ENCODE data around the gene C17orf67. TPM values are rescaled to one million over a fixed set of nuclear protein-coding genes. Genes with fewer than 3 reads are reported as not detected.

The C17orf67 gene
- total and polyA plus RNA-seq, 9 of the 15 experiments (the other 6 are each of a cell fraction or from before 2014, with no cell fraction given) = 0.07 to 1.7 (median 0.59) TPM

DNA sequence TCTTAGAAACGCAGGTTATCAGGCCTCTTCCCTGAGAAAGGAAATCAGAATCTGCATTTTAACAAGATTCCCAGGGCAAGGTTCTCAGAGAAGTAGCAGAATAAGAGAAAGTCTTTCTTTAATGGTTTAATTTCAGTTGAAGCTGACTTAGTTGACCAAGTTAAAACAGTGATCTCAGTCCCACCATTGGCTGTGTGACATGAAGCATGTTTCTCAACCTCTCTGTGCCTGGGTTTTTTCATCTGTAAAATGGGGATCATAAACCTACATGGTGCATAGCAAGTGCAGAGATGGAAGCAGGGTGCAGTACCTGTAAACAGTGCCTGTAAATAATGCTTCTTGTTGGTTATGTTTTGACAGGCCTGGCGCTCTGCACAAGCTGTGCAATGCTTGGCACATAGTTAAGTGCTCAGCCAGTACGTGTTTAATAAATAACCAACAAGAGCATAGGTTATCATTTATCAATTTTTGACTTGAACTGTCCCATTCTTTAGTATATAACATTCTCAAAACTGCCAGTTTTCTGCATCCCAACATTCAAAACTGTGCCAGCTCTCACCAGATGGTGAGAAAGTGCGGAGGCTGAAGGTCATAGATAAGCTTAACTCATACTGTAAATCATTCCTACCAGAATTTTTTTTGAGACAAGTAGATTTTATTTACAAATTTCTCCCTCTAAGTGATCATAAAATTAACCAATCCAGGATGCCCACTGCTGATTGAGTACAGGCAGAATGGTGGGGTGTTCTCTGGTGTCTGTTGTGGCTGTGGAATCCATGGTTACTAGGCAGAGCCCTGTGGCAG is 6.9 kb downstream of the C17orf67 start:
- Histone ChIP-seq H3K9ac (ENCODE audit: insufficient read depth in 1 of 2, low read depth in 2 of 2, low read length in 2 of 2) (no peak overlapping the region), H3K36me3 (ENCODE audit: control insufficient read depth, insufficient read depth, low read length) (peaks cover 4% of the 10 kb centered on the region; the same call in 2 of the 3 replicates), H3K4me2 (ENCODE audit: insufficient read depth, low read length) (no peak overlapping the region), H3K4me1 (replicated peaks in 1 of 2; ENCODE audit: control insufficient read depth in 2 of 2, insufficient read depth in 2 of 2, low read length in 2 of 2) (no peaks in the 10 kb centered on the region; a peak in 1 of 5 replicates), H3K27me3 (ENCODE audit: control insufficient read depth in 2 of 2, insufficient read depth in 2 of 2, low read length in 2 of 2) (no peaks in the 10 kb centered on the region), H3K27ac (ENCODE audit: extremely low read depth, low read depth, low read length) (no peak overlapping the region), H3K79me2 (ENCODE audit: control insufficient read depth, insufficient read depth, low read length) (no peaks in the 10 kb centered on the region), H4K20me1 (replicated peaks; ENCODE audit: control insufficient read depth, insufficient read depth, low read length) (no peaks in the 10 kb centered on the region), H2AFZ (ENCODE audit: low read depth, low read length) (no peak overlapping the region), H3K9me1 (ENCODE audit: control insufficient read depth, insufficient read depth, low read length) (no peaks in the 10 kb centered on the region), H3K9me3 (replicated peaks; ENCODE audit: control insufficient read depth, insufficient read depth, low read depth, low read length) (no peaks in the 10 kb centered on the region), H3K4me3 (no peak overlapping the region)
- no TSS peak for BruUV-seq (replicated peaks)
- WGBS (ENCODE audit: insufficient coverage, low coverage, missing lambda C conversion rate) = 35% methylated on average over 4 of the region's 4 CpGs
- intact Hi-C loops (cut with micrococcal nuclease) = loop anchor here (10.0 kb wide), 1 partner anchor 288 kb away; no protein-coding TSS in a partner anchor
- FAIRE-seq = no peak
- ChIA-PET POLR2A (interaction anchor here (0.6 to 1.8 kb wide), 2 partner anchors 10 to 1299 kb away, joined by 3 read pairs; no protein-coding TSS in a partner anchor), CTCF (ENCODE audit: low intra/inter-chr PET ratio) (no interaction called here)
- in situ Hi-C loops (cut with MboI) = no loop called here
- DNase-seq (ENCODE audit: extremely low read depth in 1 of 4, low spot score in 3 of 4) = no peak
- ATAC-seq = no peak
- TF ChIP-seq ESRRA (IDR thresholded peaks at IDR 0.05; ENCODE audit: borderline replicate concordance, low read depth) (no peak), ZFP36 (IDR thresholded peaks at IDR 0.05; ENCODE audit: low read depth, low read length, partially characterized antibody) (peak; percentile 83), KDM1A (IDR thresholded peaks at IDR 0.05) (peak; percentile 42 to 55; a peak in 3 of 4 replicates), TCF7 (IDR thresholded peaks at IDR 0.05; ENCODE audit: borderline replicate concordance) (no peak), NR2F6 (CRISPR knock-in tag; IDR thresholded peaks at IDR 0.05) (no peak), RBM25 (IDR thresholded peaks at IDR 0.05; ENCODE audit: low read depth, low read length, severe bottlenecking) (peak; percentile 87), FOXJ2 (tag; IDR thresholded peaks at IDR 0.05) (no peak), ZSCAN29 (IDR thresholded peaks at IDR 0.05) (no peak), SMARCE1 (IDR thresholded peaks at IDR 0.05) (no peak)
- TF ChIP-seq, protein P1, sequence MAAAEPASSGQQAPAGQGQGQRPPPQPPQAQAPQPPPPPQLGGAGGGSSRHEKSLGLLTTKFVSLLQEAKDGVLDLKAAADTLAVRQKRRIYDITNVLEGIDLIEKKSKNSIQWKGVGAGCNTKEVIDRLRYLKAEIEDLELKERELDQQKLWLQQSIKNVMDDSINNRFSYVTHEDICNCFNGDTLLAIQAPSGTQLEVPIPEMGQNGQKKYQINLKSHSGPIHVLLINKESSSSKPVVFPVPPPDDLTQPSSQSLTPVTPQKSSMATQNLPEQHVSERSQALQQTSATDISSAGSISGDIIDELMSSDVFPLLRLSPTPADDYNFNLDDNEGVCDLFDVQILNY (CRISPR knock-in tag; IDR thresholded peaks at IDR 0.05) = no peak
- TF ChIP-seq, protein P2, sequence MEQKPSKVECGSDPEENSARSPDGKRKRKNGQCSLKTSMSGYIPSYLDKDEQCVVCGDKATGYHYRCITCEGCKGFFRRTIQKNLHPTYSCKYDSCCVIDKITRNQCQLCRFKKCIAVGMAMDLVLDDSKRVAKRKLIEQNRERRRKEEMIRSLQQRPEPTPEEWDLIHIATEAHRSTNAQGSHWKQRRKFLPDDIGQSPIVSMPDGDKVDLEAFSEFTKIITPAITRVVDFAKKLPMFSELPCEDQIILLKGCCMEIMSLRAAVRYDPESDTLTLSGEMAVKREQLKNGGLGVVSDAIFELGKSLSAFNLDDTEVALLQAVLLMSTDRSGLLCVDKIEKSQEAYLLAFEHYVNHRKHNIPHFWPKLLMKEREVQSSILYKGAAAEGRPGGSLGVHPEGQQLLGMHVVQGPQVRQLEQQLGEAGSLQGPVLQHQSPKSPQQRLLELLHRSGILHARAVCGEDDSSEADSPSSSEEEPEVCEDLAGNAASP (IDR thresholded peaks at IDR 0.05) = no peak
- TF ChIP-seq, protein P3, sequence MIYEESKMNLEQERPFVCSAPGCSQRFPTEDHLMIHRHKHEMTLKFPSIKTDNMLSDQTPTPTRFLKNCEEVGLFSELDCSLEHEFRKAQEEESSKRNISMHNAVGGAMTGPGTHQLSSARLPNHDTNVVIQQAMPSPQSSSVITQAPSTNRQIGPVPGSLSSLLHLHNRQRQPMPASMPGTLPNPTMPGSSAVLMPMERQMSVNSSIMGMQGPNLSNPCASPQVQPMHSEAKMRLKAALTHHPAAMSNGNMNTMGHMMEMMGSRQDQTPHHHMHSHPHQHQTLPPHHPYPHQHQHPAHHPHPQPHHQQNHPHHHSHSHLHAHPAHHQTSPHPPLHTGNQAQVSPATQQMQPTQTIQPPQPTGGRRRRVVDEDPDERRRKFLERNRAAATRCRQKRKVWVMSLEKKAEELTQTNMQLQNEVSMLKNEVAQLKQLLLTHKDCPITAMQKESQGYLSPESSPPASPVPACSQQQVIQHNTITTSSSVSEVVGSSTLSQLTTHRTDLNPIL (CRISPR knock-in tag; IDR thresholded peaks at IDR 0.05) = no peak
- TF ChIP-seq, protein P4, sequence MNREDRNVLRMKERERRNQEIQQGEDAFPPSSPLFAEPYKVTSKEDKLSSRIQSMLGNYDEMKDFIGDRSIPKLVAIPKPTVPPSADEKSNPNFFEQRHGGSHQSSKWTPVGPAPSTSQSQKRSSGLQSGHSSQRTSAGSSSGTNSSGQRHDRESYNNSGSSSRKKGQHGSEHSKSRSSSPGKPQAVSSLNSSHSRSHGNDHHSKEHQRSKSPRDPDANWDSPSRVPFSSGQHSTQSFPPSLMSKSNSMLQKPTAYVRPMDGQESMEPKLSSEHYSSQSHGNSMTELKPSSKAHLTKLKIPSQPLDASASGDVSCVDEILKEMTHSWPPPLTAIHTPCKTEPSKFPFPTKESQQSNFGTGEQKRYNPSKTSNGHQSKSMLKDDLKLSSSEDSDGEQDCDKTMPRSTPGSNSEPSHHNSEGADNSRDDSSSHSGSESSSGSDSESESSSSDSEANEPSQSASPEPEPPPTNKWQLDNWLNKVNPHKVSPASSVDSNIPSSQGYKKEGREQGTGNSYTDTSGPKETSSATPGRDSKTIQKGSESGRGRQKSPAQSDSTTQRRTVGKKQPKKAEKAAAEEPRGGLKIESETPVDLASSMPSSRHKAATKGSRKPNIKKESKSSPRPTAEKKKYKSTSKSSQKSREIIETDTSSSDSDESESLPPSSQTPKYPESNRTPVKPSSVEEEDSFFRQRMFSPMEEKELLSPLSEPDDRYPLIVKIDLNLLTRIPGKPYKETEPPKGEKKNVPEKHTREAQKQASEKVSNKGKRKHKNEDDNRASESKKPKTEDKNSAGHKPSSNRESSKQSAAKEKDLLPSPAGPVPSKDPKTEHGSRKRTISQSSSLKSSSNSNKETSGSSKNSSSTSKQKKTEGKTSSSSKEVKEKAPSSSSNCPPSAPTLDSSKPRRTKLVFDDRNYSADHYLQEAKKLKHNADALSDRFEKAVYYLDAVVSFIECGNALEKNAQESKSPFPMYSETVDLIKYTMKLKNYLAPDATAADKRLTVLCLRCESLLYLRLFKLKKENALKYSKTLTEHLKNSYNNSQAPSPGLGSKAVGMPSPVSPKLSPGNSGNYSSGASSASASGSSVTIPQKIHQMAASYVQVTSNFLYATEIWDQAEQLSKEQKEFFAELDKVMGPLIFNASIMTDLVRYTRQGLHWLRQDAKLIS (CRISPR knock-in tag; IDR thresholded peaks at IDR 0.05) = no peak
- TF ChIP-seq, protein P5, sequence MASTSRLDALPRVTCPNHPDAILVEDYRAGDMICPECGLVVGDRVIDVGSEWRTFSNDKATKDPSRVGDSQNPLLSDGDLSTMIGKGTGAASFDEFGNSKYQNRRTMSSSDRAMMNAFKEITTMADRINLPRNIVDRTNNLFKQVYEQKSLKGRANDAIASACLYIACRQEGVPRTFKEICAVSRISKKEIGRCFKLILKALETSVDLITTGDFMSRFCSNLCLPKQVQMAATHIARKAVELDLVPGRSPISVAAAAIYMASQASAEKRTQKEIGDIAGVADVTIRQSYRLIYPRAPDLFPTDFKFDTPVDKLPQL (IDR thresholded peaks at IDR 0.05; ENCODE audit: extremely low read depth, insufficient read length) = no peak

Measured in K562 (cell line).